HG03045 (cell line): Measurements from ENCODE around the gene PPP3CB.
A peak's percentile ranks its signal among the peaks of the same experiment; 100 is the strongest.

Source experiments
- ATAC-seq: cut with Tn5 transposase; IDR thresholded peaks from one replicate; pipeline ENCODE4 v1.9.1; 2021; ENCODE audit warnings: mild to moderate bottlenecking, moderate library complexity; ENCODE audit not compliant: unreplicated experiment

PPP3CB gene

GRCh38 chr10:73495884-73496674, at the start of gene PPP3CB:
TSS of gene PPP3CB (minus strand) at chr10:73496024. CDS start at chr10:73495889, 135 bp downstream.
- ATAC-seq = peak; percentile 50

- no peak for ATAC-seq
These were observed 49.5 kb upstream of the PPP3CB start for GRCh38 chr10:73545357-73545756.

- ATAC-seq = no peak
These were observed 41.9 kb upstream of the PPP3CB start for GRCh38 chr10:73537709-73538108.

GRCh38 chr10:73537288-73537687, 41.5 kb upstream of the PPP3CB start:
- ATAC-seq = no peak

- no peak for ATAC-seq
These were observed 39.0 kb upstream of the PPP3CB start for GRCh38 chr10:73534857-73535256.

GRCh38 chr10:73529089-73529832, 33.4 kb upstream of the PPP3CB start:
- no peak for ATAC-seq

- ATAC-seq = no peak
These were observed 26.4 kb upstream of the PPP3CB start for GRCh38 chr10:73522263-73522662.

- no peak for ATAC-seq
These were observed 23.5 kb upstream of the PPP3CB start for GRCh38 chr10:73519336-73519735.

- ATAC-seq = no peak
These were observed 21.5 kb upstream of the PPP3CB start for GRCh38 chr10:73517166-73517888.

- ATAC-seq = no peak
These were observed 16.5 kb upstream of the PPP3CB start for GRCh38 chr10:73512207-73512743.

GRCh38 chr10:73509695-73510094, 13.9 kb upstream of the PPP3CB start:
- no peak for ATAC-seq

- no peak for ATAC-seq
These were observed 10.7 kb upstream of the PPP3CB start for GRCh38 chr10:73506491-73506890.

- no peak for ATAC-seq
These were observed 10.2 kb upstream of the PPP3CB start for GRCh38 chr10:73506074-73506473.

- ATAC-seq = no peak
These were observed 7.2 kb upstream of the PPP3CB start for GRCh38 chr10:73503037-73503436.

- no peak for ATAC-seq
These were observed 5.8 kb upstream of the PPP3CB start for GRCh38 chr10:73501651-73502050.

- no peak for ATAC-seq
These were observed 1.8 kb upstream of the PPP3CB start for GRCh38 chr10:73497623-73498022.

GRCh38 chr10:73495226-73495883, 469 bp downstream of the PPP3CB start:
- peak; percentile 96 for ATAC-seq

GRCh38 chr10:73494877-73495225, 973 bp downstream of the PPP3CB start:
- ATAC-seq = no peak

GRCh38 chr10:73494213-73494612, 1.6 kb downstream of the PPP3CB start:
- ATAC-seq = no peak

- no peak for ATAC-seq
These were observed 2.0 kb downstream of the PPP3CB start for GRCh38 chr10:73493781-73494180.

GRCh38 chr10:73486601-73487000, 9.2 kb downstream of the PPP3CB start:
- no peak for ATAC-seq
